Measurements from ENCODE around the gene MITF. TPM values are rescaled to one million over a fixed set of nuclear protein-coding genes. Genes with fewer than 3 reads are reported as not detected.

MITF gene
- total and polyA plus RNA-seq, 2 of the 4 experiments (the other 2 are of a cell fraction), result 6.5 to 16.7 TPM

DNA sequence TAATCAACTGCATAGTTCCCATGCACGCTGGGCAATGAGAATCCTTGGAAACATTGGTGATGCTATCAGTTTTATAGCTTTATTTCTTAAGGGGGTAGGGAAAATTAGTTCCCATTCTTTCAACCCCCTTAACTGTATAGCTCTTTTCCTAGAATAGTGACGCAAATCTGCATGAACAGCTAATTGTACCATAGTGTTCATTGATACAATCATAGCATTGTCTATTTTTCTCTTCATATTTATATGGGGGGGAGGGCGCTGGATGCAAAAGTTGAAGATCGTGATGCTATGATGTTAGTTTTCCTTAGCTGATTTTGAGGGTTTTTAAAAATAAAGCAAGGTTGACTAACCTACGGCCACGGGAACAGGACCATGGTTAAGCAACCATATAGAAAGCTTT is 227.9 kb downstream of the MITF start:
- Histone ChIP-seq H3K27ac (ENCODE audit: insufficient read depth, low read length) (no peak overlapping the region), H3K4ac (ENCODE audit: low read depth, low read length) (no peak overlapping the region), H2BK15ac (ENCODE audit: low read depth, low read length) (no peak overlapping the region), H3K56ac (ENCODE audit: extremely low read depth, insufficient read depth, low read length) (no peak overlapping the region), H3K4me2 (ENCODE audit: low read depth, low read length) (no peak overlapping the region), H3K4me1 (ENCODE audit: control insufficient read depth, insufficient read depth, low read length) (no peaks in the 10 kb centered on the region), H2AK5ac (ENCODE audit: low read depth, low read length) (no peak overlapping the region), H4K8ac (ENCODE audit: low read depth in 2 of 2, low read length in 2 of 2) (no peak overlapping the region), H3K27me3 (ENCODE audit: control insufficient read depth, insufficient read depth, low read length) (no peaks in the 10 kb centered on the region), H3K9me1 (ENCODE audit: insufficient read depth, low read length) (0 out of 2 replicates have a peak, but pooled peaks cover 3% of the 10 kb centered on the region), H2BK5ac (ENCODE audit: low read depth, low read length, poor library complexity, severe bottlenecking) (no peak overlapping the region), H3K4me3 (ENCODE audit: insufficient read depth, low read depth, low read length) (no peak overlapping the region), H3K9ac (ENCODE audit: low read depth, low read length) (no peak overlapping the region), H4K20me1 (ENCODE audit: insufficient read depth, low read length) (no peaks in the 10 kb centered on the region), H2BK20ac (ENCODE audit: low read depth, low read length) (no peak overlapping the region), H2AFZ (replicated peaks; ENCODE audit: low read length, poor library complexity) (no peak overlapping the region), H3K23ac (ENCODE audit: low read depth, low read length) (no peak overlapping the region), H2AK9ac (replicated peaks; ENCODE audit: low read depth, low read length, poor library complexity) (no peak overlapping the region), H4K91ac (ENCODE audit: insufficient read depth, low read depth, low read length) (no peak overlapping the region), H3K36me3 (ENCODE audit: control insufficient read depth, insufficient read depth, low read length) (peaks cover 4% of the 10 kb centered on the region), H2BK120ac (ENCODE audit: low read depth, low read length) (no peak overlapping the region), H3K9me3 (ENCODE audit: control insufficient read depth, insufficient read depth, low read length) (no peaks in the 10 kb centered on the region), H3K14ac (replicated peaks; ENCODE audit: low read depth, low read length) (no peak overlapping the region), H4K5ac (ENCODE audit: low read depth, low read length) (no peak overlapping the region), H3K18ac (ENCODE audit: low read depth, low read length) (no peak overlapping the region), H3K79me1 (ENCODE audit: low read depth in 1 of 2, low read length in 2 of 2) (no peaks in the 10 kb centered on the region)
- in situ Hi-C loops (cut with MboI; ENCODE audit: low sequenced_read_pairs) (loop anchor here (25.0 kb wide), 1 partner anchor 805 kb away; no protein-coding TSS in a partner anchor), intact Hi-C loops (cut with micrococcal nuclease) (no loop called here), dilution Hi-C loops (cut with HindIII; ENCODE audit: low sequenced_read_pairs, unreplicated experiment) (no loop called here)
- DNase-seq (no peak), ATAC-seq (ENCODE audit: low read depth) (no peak)
- TF ChIP-seq CHD1 (IDR thresholded peaks at IDR 0.05; ENCODE audit: low read depth, low read length) (no peak), RAD21 (IDR thresholded peaks at IDR 0.05; ENCODE audit: low read length) (no peak), NFE2L2 (IDR thresholded peaks at IDR 0.05; ENCODE audit: low read depth, low read length) (no peak), RCOR1 (IDR thresholded peaks at IDR 0.05; ENCODE audit: insufficient replicate concordance, low read length) (no peak), MAFK (IDR thresholded peaks at IDR 0.05; ENCODE audit: low read depth, low read length) (no peak), BHLHE40 (IDR thresholded peaks at IDR 0.05; ENCODE audit: low read depth, low read length) (no peak), USF2 (IDR thresholded peaks at IDR 0.05; ENCODE audit: low read depth, low read length) (no peak), CEBPB (IDR thresholded peaks at IDR 0.05; ENCODE audit: low read depth, low read length) (no peak)
- TF ChIP-seq, protein P1, sequence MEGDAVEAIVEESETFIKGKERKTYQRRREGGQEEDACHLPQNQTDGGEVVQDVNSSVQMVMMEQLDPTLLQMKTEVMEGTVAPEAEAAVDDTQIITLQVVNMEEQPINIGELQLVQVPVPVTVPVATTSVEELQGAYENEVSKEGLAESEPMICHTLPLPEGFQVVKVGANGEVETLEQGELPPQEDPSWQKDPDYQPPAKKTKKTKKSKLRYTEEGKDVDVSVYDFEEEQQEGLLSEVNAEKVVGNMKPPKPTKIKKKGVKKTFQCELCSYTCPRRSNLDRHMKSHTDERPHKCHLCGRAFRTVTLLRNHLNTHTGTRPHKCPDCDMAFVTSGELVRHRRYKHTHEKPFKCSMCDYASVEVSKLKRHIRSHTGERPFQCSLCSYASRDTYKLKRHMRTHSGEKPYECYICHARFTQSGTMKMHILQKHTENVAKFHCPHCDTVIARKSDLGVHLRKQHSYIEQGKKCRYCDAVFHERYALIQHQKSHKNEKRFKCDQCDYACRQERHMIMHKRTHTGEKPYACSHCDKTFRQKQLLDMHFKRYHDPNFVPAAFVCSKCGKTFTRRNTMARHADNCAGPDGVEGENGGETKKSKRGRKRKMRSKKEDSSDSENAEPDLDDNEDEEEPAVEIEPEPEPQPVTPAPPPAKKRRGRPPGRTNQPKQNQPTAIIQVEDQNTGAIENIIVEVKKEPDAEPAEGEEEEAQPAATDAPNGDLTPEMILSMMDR (conservative IDR thresholded peaks at IDR 0.05; ENCODE audit: low read depth, low read length), result no peak
- no TSS peak for BruUV-seq (replicated peaks)
- 100% methylated on average over 1 of the region's 6 CpGs; no CpG with 5 or more reads in 1 of the 2 experiments for WGBS, 2 experiments (ENCODE audit: extremely low coverage in 2 of 2, insufficient read length in 1 of 2)
- ChIA-PET CTCF (no interaction called here), POLR2A (ENCODE audit: unreplicated experiment) (no interaction called here)

Data from IMR-90 (cell line).